ENCODE measurements around the gene CEP83. TPM values are rescaled to one million over a fixed set of nuclear protein-coding genes. Genes with fewer than 3 reads are reported as not detected.

Gene CEP83
- total RNA-seq, 1 experiment from 2014 or later = 19.2 TPM

- ATAC-seq = no peak
- no peaks in the 10 kb centered on the region for H3K4me1 ChIP-seq (ENCODE audit: control insufficient read depth in 1 of 2, insufficient read depth in 2 of 2, low read length in 2 of 2)
- no peak overlapping the region for H3K9ac ChIP-seq (ENCODE audit: low read length)
- intact Hi-C loops (cut with micrococcal nuclease) = no loop called here
- TF ChIP-seq ZNF274 (IDR thresholded peaks at IDR 0.05; ENCODE audit: low read depth, low read length) (no peak), ELF1 (IDR thresholded peaks at IDR 0.05; ENCODE audit: borderline replicate concordance, low read depth) (no peak), EZH2phosphoT487 (IDR thresholded peaks at IDR 0.05; ENCODE audit: borderline replicate concordance) (no peak), EZH2 (IDR thresholded peaks at IDR 0.05) (no peak), POLR2A (IDR thresholded peaks at IDR 0.05; ENCODE audit: borderline replicate concordance, extremely low read depth, insufficient read depth, insufficient read length) (no peak), ATF3 (IDR thresholded peaks at IDR 0.05) (no peak), ZBTB33 (IDR thresholded peaks at IDR 0.05; ENCODE audit: extremely low read depth, insufficient replicate concordance, low read length) (no peak), CTCF (IDR thresholded peaks at IDR 0.05 in 2 of 3, conservative IDR thresholded peaks at IDR 0.05 in 1 of 3; ENCODE audit: borderline replicate concordance in 1 of 3, insufficient read depth in 1 of 3, low read depth in 2 of 3, low read length in 2 of 3) (no peak), JUND (IDR thresholded peaks at IDR 0.05) (no peak), SIN3A (IDR thresholded peaks at IDR 0.05; ENCODE audit: low read depth) (no peak), FOSL1 (IDR thresholded peaks at IDR 0.05; ENCODE audit: low read depth) (no peak), CEBPB (IDR thresholded peaks at IDR 0.05; ENCODE audit: low read depth) (no peak), ZFX (IDR thresholded peaks at IDR 0.05) (no peak), CBX3 (IDR thresholded peaks at IDR 0.05; ENCODE audit: low read depth) (no peak), TCF7L2 (IDR thresholded peaks at IDR 0.05; ENCODE audit: borderline replicate concordance, extremely low read depth, insufficient read depth, insufficient read length) (no peak), REST (IDR thresholded peaks at IDR 0.05; ENCODE audit: low read depth) (no peak)
- peaks cover 0 to 9% of the 10 kb centered on the region in 2 experiments; a peak in 2 of 4 replicates for H3K36me3 ChIP-seq (ENCODE audit: control insufficient read depth in 1 of 2, insufficient read depth in 2 of 2, low read length in 2 of 2)
- ChIA-PET POLR2A (no interaction called here), RAD21 (ENCODE audit: low non-redundant PET in 1 of 2, low total read pairs in 2 of 2, uncharacterized antibody in 2 of 2, unreplicated experiment in 2 of 2) (no interaction called here), CTCF (no interaction called here)
- H2AFZ ChIP-seq (ENCODE audit: low read depth, low read length, poor library complexity, severe bottlenecking) = no peak overlapping the region
- DNase-seq (ENCODE audit: low read depth, low spot score) = no peak
- H4K20me1 ChIP-seq (ENCODE audit: insufficient read depth) = no peaks in the 10 kb centered on the region
- H3K27me3 ChIP-seq (ENCODE audit: insufficient read depth, low read length) = no peaks in the 10 kb centered on the region
- H3K79me2 ChIP-seq (ENCODE audit: insufficient read depth, low read length) = no peaks in the 10 kb centered on the region
- no peak overlapping the region for H3K27ac ChIP-seq (ENCODE audit: low read depth, low read length)
- peaks cover 4 to 8% of the 10 kb centered on the region in 2 experiments; a peak in 2 of 4 replicates for H3K9me3 ChIP-seq (ENCODE audit: control insufficient read depth in 1 of 2, insufficient read depth in 1 of 2, low read depth in 1 of 2, low read length in 2 of 2)
- no peak overlapping the region for H3K4me2 ChIP-seq (ENCODE audit: low read length)
- no peaks in the 10 kb centered on the region for H3K9me2 ChIP-seq (ENCODE audit: insufficient read depth)
- H3K4me3 ChIP-seq (replicated peaks in 1 of 2; ENCODE audit: low read depth in 1 of 2, low read length in 2 of 2) = no peak overlapping the region
- no TSS peak for BruUV-seq (replicated peaks)
These were observed 99.9 kb downstream of the CEP83 start for GRCh38 chr12:94359761-94360160.

All from HCT116 (cell line).